Fibroblast of skin of right quadriceps (primary cell): Measurements from ENCODE around the gene ACTA2.
"Not testable (repeated sequence)": the region's sequence is repeated elsewhere in the genome, so short reads cannot be mapped to it uniquely, and the experiment has no call there.

Experiments
- DNase-seq: peaks from one replicate; pipeline ENCODE4 v3.0.0-alpha.2; 2013

ACTA2 gene

DNA sequence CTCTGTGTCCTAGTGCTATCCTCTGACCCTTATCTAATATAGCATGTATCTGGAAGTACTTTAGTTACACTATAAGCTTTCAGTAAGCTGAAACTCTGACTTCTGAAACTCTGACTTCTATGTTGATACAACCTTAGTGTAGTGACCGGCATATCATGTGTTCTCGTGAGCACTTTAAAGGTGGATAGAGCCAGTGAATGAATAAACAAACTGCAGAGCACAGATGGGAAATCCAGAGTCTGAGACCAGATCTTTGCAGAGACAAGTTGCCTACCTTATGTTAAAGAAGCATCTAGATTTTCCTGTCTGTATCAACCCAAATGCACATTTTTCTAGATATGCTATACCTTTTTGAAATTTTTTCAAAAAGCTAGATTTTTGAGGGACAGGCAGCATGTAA lies 3.5 kb downstream of the ACTA2 start:
- DNase-seq = no peak

- DNase-seq = no peak
These were observed 5.5 kb downstream of the ACTA2 start for GRCh38 chr10:88946965-88947590.

- no peak for DNase-seq
These were observed 6.4 kb downstream of the ACTA2 start for GRCh38 chr10:88946200-88946599.

GRCh38 chr10:88944813-88945212 lies 7.8 kb downstream of the ACTA2 start:
- no peak for DNase-seq

DNA sequence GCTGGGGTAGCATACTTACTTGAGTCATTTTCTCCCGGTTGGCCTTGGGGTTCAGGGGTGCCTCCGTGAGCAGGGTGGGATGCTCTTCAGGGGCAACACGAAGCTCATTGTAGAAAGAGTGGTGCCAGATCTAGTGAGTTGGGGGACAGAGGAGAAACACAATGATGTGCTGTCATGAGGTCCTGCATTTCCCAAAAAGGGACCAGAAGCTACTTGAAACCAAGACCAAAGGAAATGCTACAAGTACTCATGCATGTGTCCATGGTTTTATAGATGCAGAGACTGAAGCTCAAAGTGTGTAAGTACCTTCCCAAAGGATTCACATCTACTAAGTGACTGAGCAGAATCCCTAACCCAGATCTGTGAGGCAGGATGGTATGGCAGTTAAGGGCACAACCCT lies 8.8 kb downstream of the ACTA2 start:
- DNase-seq = no peak

DNA sequence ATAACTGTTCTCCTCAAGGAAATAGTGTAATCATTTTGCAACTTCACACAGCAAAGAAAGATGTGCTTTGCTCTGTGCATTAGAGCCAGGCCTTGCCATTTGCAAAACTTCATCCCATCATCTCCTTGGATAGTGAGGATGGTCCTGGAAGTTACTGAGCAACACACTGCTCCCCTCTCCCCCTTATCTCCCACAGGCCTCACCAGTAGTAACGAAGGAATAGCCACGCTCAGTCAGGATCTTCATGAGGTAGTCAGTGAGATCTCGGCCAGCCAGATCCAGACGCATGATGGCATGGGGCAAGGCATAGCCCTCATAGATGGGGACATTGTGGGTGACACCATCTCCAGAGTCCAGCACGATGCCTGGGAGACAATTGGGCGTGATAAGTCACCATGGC lies 11.5 kb downstream of the ACTA2 start:
- no peak for DNase-seq

DNA sequence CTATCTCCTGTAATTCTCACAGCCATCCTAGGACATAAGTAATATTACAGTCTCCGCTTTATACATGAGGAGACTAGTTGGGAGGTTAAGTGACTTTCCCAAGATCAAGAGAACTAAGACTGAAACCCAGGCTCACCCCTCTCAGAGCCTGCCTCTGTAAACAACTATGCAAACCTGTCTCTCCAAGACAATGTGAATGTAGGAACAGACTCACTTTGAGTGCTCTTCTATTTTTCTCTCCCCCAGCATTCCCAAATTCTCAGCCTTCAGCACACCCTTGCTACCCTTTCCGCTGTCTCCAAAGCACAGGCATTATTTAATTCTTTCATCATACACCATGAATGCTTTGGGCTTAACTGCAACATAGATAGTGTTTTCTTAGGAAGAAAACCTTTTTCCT lies 13.6 kb downstream of the ACTA2 start:
- DNase-seq = no peak

DNA sequence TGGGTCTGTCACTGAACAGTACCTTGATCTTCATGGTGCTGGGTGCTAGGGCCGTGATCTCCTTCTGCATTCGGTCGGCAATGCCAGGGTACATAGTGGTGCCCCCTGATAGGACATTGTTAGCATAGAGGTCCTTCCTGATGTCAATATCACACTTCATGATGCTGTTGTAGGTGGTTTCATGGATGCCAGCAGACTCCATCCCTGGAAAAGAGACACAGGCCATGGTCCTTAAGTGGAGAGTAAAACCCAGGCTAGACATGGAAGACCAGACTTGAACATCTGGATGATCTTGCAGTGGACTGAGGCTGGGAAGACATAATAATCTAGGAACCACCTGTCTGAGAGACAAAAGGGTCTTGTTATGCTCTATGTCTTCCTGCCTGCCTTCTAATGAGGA lies 14.5 kb downstream of the ACTA2 start:
- no peak for DNase-seq

DNA sequence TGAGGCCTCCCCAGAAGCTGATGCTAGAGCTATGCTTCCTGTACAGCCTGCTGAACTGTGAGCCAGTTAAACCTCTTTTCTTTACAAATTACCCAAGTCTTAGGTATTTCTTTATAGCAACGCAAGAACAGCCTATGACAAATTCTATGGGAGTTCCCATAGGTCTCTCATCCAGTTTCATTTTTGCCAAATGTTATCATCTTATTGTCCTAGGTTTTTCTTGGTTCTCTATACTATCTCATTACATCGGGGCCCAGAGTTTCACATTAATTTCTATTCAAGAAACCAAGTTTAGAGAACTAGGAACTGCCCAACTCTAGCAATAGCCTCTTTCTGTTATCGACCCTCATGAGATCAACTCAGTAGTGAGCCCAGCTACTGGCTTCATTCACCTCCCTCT lies 15.9 kb downstream of the ACTA2 start:
- no peak for DNase-seq

DNA sequence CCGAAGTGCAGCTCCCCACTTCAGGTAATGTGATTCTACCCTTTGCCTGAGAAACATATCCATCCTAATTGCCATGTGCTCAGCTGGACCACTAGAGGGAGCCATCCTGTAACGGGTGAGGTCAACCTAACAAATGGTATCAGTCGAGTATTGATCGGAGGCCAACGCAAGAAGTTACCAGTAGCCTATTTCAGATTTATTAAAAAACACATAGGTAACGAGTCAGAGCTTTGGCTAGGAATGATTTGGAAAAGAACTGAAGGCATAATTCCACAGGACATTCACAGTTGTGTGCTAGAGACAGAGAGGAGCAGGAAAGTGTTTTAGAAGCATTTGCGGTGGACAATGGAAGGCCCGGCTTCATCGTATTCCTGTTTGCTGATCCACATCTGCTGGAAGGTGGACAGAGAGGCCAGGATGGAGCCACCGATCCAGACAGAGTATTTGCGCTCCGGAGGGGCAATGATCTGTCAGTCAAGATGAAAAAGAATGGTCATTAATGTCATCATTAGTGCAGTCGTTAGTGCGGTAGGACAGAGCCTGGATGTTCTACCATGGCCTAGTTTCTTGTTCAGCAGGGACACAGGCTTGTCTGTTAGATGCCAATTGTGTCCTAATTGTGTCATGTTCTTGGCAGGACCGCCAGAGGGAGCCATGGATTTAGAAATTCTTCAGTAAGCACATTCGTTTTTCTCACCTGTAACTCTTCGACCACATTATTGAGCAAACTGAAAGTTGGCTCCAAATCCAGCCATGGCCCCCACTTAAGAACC lies 17.5 kb downstream of the ACTA2 start:
- DNase-seq = peak; percentile 75

DNA sequence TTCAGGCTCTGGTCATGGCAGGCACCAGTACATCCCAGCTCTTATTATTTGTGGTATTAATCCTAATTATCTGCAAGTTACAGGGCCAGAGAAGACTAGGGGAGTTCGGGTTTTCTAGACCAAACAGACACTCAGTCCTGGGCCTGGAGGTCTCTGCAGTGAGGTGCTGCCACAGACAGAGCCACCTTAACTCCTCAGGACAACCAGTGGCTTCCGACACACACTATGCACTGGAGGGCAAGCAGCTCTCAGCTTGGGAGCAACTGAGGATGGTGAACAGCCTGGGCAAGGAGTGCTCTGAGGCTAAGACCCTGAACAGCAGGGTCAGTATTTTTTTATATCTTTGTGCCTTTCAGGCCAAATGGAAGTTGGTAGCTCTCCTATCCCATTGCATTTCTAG lies 19.0 kb downstream of the ACTA2 start:
- DNase-seq = no peak

DNA sequence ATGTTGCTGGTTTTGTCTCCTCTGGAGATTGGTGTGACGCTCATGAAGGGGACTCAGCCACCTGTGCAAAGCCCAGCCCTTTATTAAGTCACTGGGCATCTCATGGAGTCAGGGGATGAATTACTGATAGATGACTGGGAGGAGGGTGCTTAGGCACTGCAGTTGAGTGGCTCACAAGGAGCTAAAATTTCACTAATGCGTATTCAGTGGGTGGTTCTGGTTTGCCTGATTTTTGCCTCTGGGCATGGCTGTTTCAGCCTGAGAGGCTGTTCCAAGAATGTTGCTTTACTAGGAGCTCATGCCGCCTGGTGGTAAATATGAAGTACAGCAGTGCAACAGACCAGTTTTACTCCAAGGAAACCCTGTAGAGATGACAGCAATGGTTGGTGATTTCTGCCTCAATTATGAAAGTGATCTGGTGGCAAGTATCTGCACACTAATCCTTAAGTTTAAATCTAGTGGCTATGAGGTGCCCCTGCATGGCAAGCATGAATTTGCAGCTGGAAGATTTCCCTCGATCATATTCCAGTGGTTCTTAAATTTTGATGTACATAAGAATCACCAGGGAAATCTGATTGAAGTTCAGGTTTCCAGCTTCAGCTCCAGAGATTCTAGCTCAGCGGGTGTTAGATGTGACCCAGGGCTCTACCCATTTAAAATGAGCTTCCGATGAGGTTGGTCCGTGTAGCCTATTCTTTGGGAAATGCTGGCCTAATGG lies 19.9 kb downstream of the ACTA2 start:
- DNase-seq = peak; percentile 82

DNA sequence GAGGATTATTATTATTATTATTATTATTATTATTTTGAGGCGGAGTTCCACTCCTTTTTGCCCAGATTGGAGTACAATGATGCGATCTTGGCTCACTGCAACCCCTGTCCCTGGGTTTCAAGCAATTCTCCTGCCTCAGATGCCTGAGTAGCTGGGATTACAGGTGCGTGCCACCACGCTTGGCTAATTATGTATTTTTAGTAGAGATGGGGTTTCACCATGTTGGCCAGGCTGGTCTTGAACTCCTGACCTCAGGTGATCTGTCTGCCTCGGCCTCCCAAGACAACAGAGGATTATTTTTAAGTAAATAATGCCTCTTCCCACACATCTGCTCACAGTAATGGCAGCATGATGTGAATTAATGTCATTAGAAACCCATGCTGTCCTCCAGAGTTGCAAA lies 20.5 kb downstream of the ACTA2 start:
- DNase-seq = not testable (repeated sequence)

GRCh38 chr10:88931548-88931947 lies 21.0 kb downstream of the ACTA2 start:
- no peak for DNase-seq

DNA sequence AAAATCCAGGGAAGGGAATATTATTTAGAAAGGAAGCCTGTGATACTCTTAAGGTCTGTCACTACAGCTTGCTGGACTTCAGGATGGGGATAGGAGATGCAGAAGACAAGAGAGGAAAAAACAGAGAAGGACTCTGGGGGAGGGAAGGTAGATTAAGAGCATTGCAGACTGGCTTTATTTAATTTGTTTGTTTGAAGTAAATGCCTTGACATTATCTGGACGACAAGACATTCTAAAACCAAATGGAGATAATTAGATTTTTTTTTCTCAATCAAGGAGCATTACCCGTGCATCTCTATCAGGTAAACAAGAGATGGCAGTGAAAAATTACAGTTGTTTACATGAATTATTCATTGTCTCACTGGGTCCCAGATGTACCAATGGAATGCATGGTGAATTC lies 24.3 kb downstream of the ACTA2 start:
- no peak for DNase-seq

DNA sequence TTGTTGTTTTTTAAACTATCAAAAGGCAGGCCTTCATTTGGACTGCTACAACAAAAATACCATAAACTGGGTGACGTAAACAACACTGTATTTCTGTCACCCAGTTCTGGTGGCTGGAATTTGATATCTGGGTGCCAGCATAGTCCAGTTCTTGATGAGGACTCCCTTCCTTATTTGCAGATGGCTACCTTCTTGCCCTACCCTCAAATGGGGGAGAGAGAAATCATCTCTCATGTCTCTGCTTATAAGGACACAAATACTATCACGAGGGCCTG lies 25.2 kb downstream of the ACTA2 start:
- no peak for DNase-seq

- peak; percentile 92 for DNase-seq
These were observed 25.8 kb downstream of the ACTA2 start for GRCh38 chr10:88926566-88927415.

DNA sequence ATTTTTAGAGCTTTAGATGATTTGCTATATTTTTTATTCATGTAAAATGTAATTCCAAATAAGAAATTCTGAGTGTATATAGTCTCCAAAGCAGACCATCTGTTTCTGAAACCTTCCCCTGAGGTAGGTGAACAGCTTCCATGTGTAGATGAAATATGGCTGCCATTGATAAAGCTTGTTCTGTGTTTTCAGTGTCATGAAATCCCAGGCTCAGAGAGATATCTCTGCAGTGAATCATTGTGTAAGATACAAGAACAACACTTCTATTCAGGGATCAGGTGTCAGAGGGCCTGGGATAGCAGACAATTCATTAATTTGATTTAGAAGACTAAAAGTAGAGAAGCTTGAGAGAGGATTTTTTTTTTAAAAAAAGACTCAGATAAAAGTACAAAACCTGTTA lies 29.1 kb downstream of the ACTA2 start:
- DNase-seq = peak; percentile 33

GRCh38 chr10:88922041-88922440 lies 30.5 kb downstream of the ACTA2 start:
- no peak for DNase-seq

DNA sequence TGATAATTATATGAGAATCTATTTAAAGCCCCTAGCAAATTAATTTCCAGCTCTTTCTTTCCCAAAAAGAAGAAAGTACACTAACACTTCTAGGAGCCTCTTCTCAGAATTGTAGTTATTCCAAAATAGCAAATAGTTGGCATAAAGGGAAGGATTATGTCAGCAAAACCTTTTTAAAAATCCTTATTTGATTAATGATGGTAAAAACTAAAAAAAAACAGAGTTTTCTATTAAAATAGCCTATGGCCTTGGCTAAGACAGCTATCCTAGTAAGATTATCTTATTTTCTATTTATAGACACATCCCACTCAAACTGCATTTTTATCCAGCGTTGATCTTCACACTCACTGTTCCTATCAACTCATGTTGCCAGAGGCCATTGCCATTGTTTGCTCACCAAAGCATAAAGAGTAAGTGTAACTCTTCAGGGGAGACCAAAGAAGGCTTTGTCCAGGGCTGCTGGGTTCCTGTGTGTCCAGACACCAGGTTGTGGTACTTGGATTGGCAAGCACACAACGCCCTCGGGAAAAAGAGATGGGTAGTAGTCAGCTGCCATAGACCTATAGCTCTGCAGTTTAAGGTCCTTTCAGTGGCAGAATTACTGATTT lies 31.5 kb downstream of the ACTA2 start:
- DNase-seq = no peak

GRCh38 chr10:88920198-88920597 lies 32.4 kb downstream of the ACTA2 start:
- peak; percentile 49 for DNase-seq

- DNase-seq = no peak
These were observed 33.5 kb downstream of the ACTA2 start for GRCh38 chr10:88919041-88919440.
